ENCODE measurements around the gene ARHGEF17. TPM values are rescaled to one million over a fixed set of nuclear protein-coding genes. Genes with fewer than 3 reads are reported as not detected.

The ARHGEF17 gene
- total RNA-seq, 1 donor from 2014 or later = 77.0 TPM

GRCh38 chr11:73292525-73292894 lies 15.6 kb upstream of the ARHGEF17 start:
- TF ChIP-seq CTCF (IDR thresholded peaks at IDR 0.05; ENCODE audit: unreplicated experiment) = no peak
- Mint-ChIP-seq H3K4me3 (ENCODE audit: low read depth) (no peak overlapping the region), H3K4me1 (ENCODE audit: low read depth) (peaks cover 7% of the 10 kb centered on the region), H3K36me3 (ENCODE audit: insufficient read depth) (no peaks in the 10 kb centered on the region), H3K9me3 (ENCODE audit: low read depth) (no peaks in the 10 kb centered on the region), H3K27me3 (peaks cover 25% of the 10 kb centered on the region), H3K27ac (no peak overlapping the region)
- DNase-seq (ENCODE audit: low spot score, unreplicated experiment) = no peak

- Mint-ChIP-seq H3K9me3 (ENCODE audit: low read depth) (no peaks in the 10 kb centered on the region), H3K36me3 (ENCODE audit: insufficient read depth) (no peaks in the 10 kb centered on the region), H3K27me3 (peaks cover 25% of the 10 kb centered on the region), H3K4me1 (ENCODE audit: low read depth) (peaks cover 7% of the 10 kb centered on the region), H3K4me3 (ENCODE audit: low read depth) (no peak overlapping the region), H3K27ac (no peak overlapping the region)
- no peak for DNase-seq (ENCODE audit: low spot score, unreplicated experiment)
- TF ChIP-seq CTCF (IDR thresholded peaks at IDR 0.05; ENCODE audit: unreplicated experiment) = no peak
These were observed 14.6 kb upstream of the ARHGEF17 start for GRCh38 chr11:73293356-73293936.

GRCh38 chr11:73294604-73295003 lies 13.5 kb upstream of the ARHGEF17 start:
- no peak for DNase-seq (ENCODE audit: low spot score, unreplicated experiment)
- Mint-ChIP-seq H3K36me3 (ENCODE audit: insufficient read depth) (no peaks in the 10 kb centered on the region), H3K9me3 (ENCODE audit: low read depth) (no peaks in the 10 kb centered on the region), H3K4me3 (ENCODE audit: low read depth) (no peak overlapping the region), H3K27me3 (peaks cover 25% of the 10 kb centered on the region), H3K27ac (no peak overlapping the region), H3K4me1 (ENCODE audit: low read depth) (no peaks in the 10 kb centered on the region)
- no peak for TF ChIP-seq CTCF (IDR thresholded peaks at IDR 0.05; ENCODE audit: unreplicated experiment)

- peaks cover 25% of the 10 kb centered on the region for H3K27me3 Mint-ChIP-seq
These were observed 12.7 kb upstream of the ARHGEF17 start for GRCh38 chr11:73295241-73295995.

GRCh38 chr11:73295996-73296318 lies 12.1 kb upstream of the ARHGEF17 start:
- no peak for DNase-seq (ENCODE audit: low spot score, unreplicated experiment)
- Mint-ChIP-seq H3K9me3 (ENCODE audit: low read depth) (no peaks in the 10 kb centered on the region), H3K27ac (no peak overlapping the region), H3K36me3 (ENCODE audit: insufficient read depth) (no peaks in the 10 kb centered on the region), H3K4me3 (ENCODE audit: low read depth) (no peak overlapping the region), H3K4me1 (ENCODE audit: low read depth) (no peaks in the 10 kb centered on the region), H3K27me3 (peaks cover 25% of the 10 kb centered on the region)
- TF ChIP-seq CTCF (IDR thresholded peaks at IDR 0.05; ENCODE audit: unreplicated experiment) = no peak

More at GRCh38 chr11:73295241-73295995, 12.7 kb upstream of the ARHGEF17 start:
- Mint-ChIP-seq H3K9me3 (ENCODE audit: low read depth) (no peaks in the 10 kb centered on the region), H3K36me3 (ENCODE audit: insufficient read depth) (no peaks in the 10 kb centered on the region), H3K4me3 (ENCODE audit: low read depth) (no peak overlapping the region), H3K27ac (no peak overlapping the region), H3K4me1 (ENCODE audit: low read depth) (no peaks in the 10 kb centered on the region)
- peak; percentile 71 for DNase-seq (ENCODE audit: low spot score, unreplicated experiment)
- peak; percentile 95 for TF ChIP-seq CTCF (IDR thresholded peaks at IDR 0.05; ENCODE audit: unreplicated experiment)

Measured in progenitor cell of endocrine pancreas (in vitro differentiated cells).